ENCODE measurements around the gene CABLES1.

The CABLES1 gene

GRCh38 chr18:23127090-23127489 is 8.2 kb upstream of the CABLES1 start:
- Histone ChIP-seq H3K4me1 (ENCODE audit: control insufficient read depth, insufficient read depth, low read depth, low read length) (peaks cover 3% of the 10 kb centered on the region), H3K27ac (ENCODE audit: low read length, poor library complexity, severe bottlenecking) (no peak overlapping the region), H3K79me1 (replicated peaks; ENCODE audit: low read length, poor library complexity, severe bottlenecking) (no peaks in the 10 kb centered on the region), H3K27me3 (ENCODE audit: control insufficient read depth in 1 of 2, insufficient read depth in 1 of 2, low read length in 2 of 2) (no peaks in the 10 kb centered on the region), H3K9ac (ENCODE audit: low read length) (peak overlapping the region; percentile 12), H4K8ac (ENCODE audit: low read length) (no peak overlapping the region), H4K91ac (ENCODE audit: low read length) (no peak overlapping the region), H3K4me2 (ENCODE audit: low read length, poor library complexity, severe bottlenecking) (no peak overlapping the region), H2AFZ (ENCODE audit: low read depth, low read length) (no peak overlapping the region), H3K9me3 (ENCODE audit: control insufficient read depth, low read length) (no peaks in the 10 kb centered on the region), H3K18ac (ENCODE audit: low read depth in 1 of 2, low read length in 2 of 2) (no peak overlapping the region), H2BK12ac (ENCODE audit: low read length in 2 of 2) (no peak overlapping the region), H3K14ac (ENCODE audit: low read length in 2 of 2) (no peak overlapping the region), H2BK15ac (ENCODE audit: low read depth, poor library complexity, severe bottlenecking) (no peak overlapping the region), H3K23ac (ENCODE audit: low read length in 2 of 2) (no peak overlapping the region), H3K4ac (ENCODE audit: low read depth in 1 of 2, low read length in 2 of 2) (no peak overlapping the region), H3K36me3 (ENCODE audit: control insufficient read depth in 1 of 2, insufficient read depth in 2 of 2, low read depth in 1 of 2, low read length in 2 of 2) (no peaks in the 10 kb centered on the region), H2AK5ac (ENCODE audit: low read length, severe bottlenecking) (no peak overlapping the region), H2BK120ac (ENCODE audit: low read depth, low read length) (no peak overlapping the region), H3K4me3 (ENCODE audit: insufficient read depth in 1 of 2, low read depth in 1 of 2, low read length in 2 of 2) (no peak overlapping the region), H2BK5ac (ENCODE audit: low read depth, low read length, poor library complexity, severe bottlenecking) (no peak overlapping the region)
- WGBS: 97% methylated on average over 5 of the region's 6 CpGs
- DNase-seq: no peak

GRCh38 chr18:23129355-23130002 is 5.8 kb upstream of the CABLES1 start:
- no peaks in the 10 kb centered on the region for H3K36me3 ChIP-seq (ENCODE audit: control insufficient read depth in 1 of 2, insufficient read depth in 2 of 2, low read depth in 1 of 2, low read length in 2 of 2)

GRCh38 chr18:23131693-23132319 is 3.5 kb upstream of the CABLES1 start:
- H4K8ac ChIP-seq (ENCODE audit: low read length): no peak overlapping the region
- H2BK5ac ChIP-seq (ENCODE audit: low read depth, low read length, poor library complexity, severe bottlenecking): no peak overlapping the region
- H2AFZ ChIP-seq (ENCODE audit: low read depth, low read length): no peak overlapping the region
- no peak overlapping the region for H2AK5ac ChIP-seq (ENCODE audit: low read length, severe bottlenecking)
- H3K14ac ChIP-seq (ENCODE audit: low read length in 2 of 2): no peak overlapping the region
- 0% methylated on average over 2 of the region's 8 CpGs for WGBS
- H3K4me3 ChIP-seq (ENCODE audit: insufficient read depth in 1 of 2, low read depth in 1 of 2, low read length in 2 of 2): no peak overlapping the region
- H4K91ac ChIP-seq (ENCODE audit: low read length): no peak overlapping the region
- H3K79me1 ChIP-seq (replicated peaks; ENCODE audit: low read length, poor library complexity, severe bottlenecking): peaks cover 6% of the 10 kb centered on the region
- no peaks in the 10 kb centered on the region for H3K9me3 ChIP-seq (ENCODE audit: control insufficient read depth, low read length)
- no peak overlapping the region for H2BK15ac ChIP-seq (ENCODE audit: low read depth, poor library complexity, severe bottlenecking)
- DNase-seq: peak; percentile 87
- H3K9ac ChIP-seq (ENCODE audit: low read length): peak overlapping the region; percentile 24
- H3K4me1 ChIP-seq (ENCODE audit: control insufficient read depth, insufficient read depth, low read depth, low read length): peaks cover 12% of the 10 kb centered on the region
- H3K23ac ChIP-seq (ENCODE audit: low read length in 2 of 2): no peak overlapping the region
- no peaks in the 10 kb centered on the region for H3K36me3 ChIP-seq (ENCODE audit: control insufficient read depth in 1 of 2, insufficient read depth in 2 of 2, low read depth in 1 of 2, low read length in 2 of 2)
- H3K4ac ChIP-seq (ENCODE audit: low read depth in 1 of 2, low read length in 2 of 2): no peak overlapping the region
- H2BK120ac ChIP-seq (ENCODE audit: low read depth, low read length): no peak overlapping the region
- H2BK12ac ChIP-seq (ENCODE audit: low read length in 2 of 2): no peak overlapping the region
- no peak overlapping the region for H3K27ac ChIP-seq (ENCODE audit: low read length, poor library complexity, severe bottlenecking)
- no peaks in the 10 kb centered on the region for H3K27me3 ChIP-seq (ENCODE audit: control insufficient read depth in 1 of 2, insufficient read depth in 1 of 2, low read length in 2 of 2)
- no peak overlapping the region for H3K18ac ChIP-seq (ENCODE audit: low read depth in 1 of 2, low read length in 2 of 2)
- H3K4me2 ChIP-seq (ENCODE audit: low read length, poor library complexity, severe bottlenecking): no peak overlapping the region

More at GRCh38 chr18:23129355-23130002, 5.8 kb upstream of the CABLES1 start:
- no peak overlapping the region for H3K14ac ChIP-seq (ENCODE audit: low read length in 2 of 2)
- H2BK120ac ChIP-seq (ENCODE audit: low read depth, low read length): no peak overlapping the region
- H3K23ac ChIP-seq (ENCODE audit: low read length in 2 of 2): no peak overlapping the region
- H4K91ac ChIP-seq (ENCODE audit: low read length): no peak overlapping the region
- H3K4me2 ChIP-seq (ENCODE audit: low read length, poor library complexity, severe bottlenecking): no peak overlapping the region
- no peak overlapping the region for H3K9ac ChIP-seq (ENCODE audit: low read length)
- no peak overlapping the region for H3K4me3 ChIP-seq (ENCODE audit: insufficient read depth in 1 of 2, low read depth in 1 of 2, low read length in 2 of 2)
- peak overlapping the region; percentile 31 for H2AK5ac ChIP-seq (ENCODE audit: low read length, severe bottlenecking)
- no peaks in the 10 kb centered on the region for H3K79me1 ChIP-seq (replicated peaks; ENCODE audit: low read length, poor library complexity, severe bottlenecking)
- 92% methylated on average over 5 of the region's 8 CpGs for WGBS
- no peak overlapping the region for H2BK15ac ChIP-seq (ENCODE audit: low read depth, poor library complexity, severe bottlenecking)
- H3K4ac ChIP-seq (ENCODE audit: low read depth in 1 of 2, low read length in 2 of 2): no peak overlapping the region
- H3K9me3 ChIP-seq (ENCODE audit: control insufficient read depth, low read length): no peaks in the 10 kb centered on the region
- H2AFZ ChIP-seq (ENCODE audit: low read depth, low read length): no peak overlapping the region
- H3K4me1 ChIP-seq (ENCODE audit: control insufficient read depth, insufficient read depth, low read depth, low read length): peaks cover 6% of the 10 kb centered on the region
- H4K8ac ChIP-seq (ENCODE audit: low read length): no peak overlapping the region
- H3K27ac ChIP-seq (ENCODE audit: low read length, poor library complexity, severe bottlenecking): no peak overlapping the region
- H2BK5ac ChIP-seq (ENCODE audit: low read depth, low read length, poor library complexity, severe bottlenecking): no peak overlapping the region
- no peaks in the 10 kb centered on the region for H3K27me3 ChIP-seq (ENCODE audit: control insufficient read depth in 1 of 2, insufficient read depth in 1 of 2, low read length in 2 of 2)
- H3K18ac ChIP-seq (ENCODE audit: low read depth in 1 of 2, low read length in 2 of 2): no peak overlapping the region
- DNase-seq: no peak
- peak overlapping the region in 1 of 2 experiments; percentile 49 for H2BK12ac ChIP-seq (ENCODE audit: low read length in 2 of 2)

- H2AFZ ChIP-seq (ENCODE audit: low read depth, low read length): no peak overlapping the region
- no peak overlapping the region for H2BK120ac ChIP-seq (ENCODE audit: low read depth, low read length)
- peak overlapping the region in 1 of 2 experiments; percentile 88 for H2BK12ac ChIP-seq (ENCODE audit: low read length in 2 of 2)
- peak overlapping the region; percentile 97 for H3K4me2 ChIP-seq (ENCODE audit: low read length, poor library complexity, severe bottlenecking)
- H2BK15ac ChIP-seq (ENCODE audit: low read depth, poor library complexity, severe bottlenecking): no peak overlapping the region
- H3K23ac ChIP-seq (ENCODE audit: low read length in 2 of 2): peak overlapping the region in 1 of 2 experiments; percentile 80
- H3K4ac ChIP-seq (ENCODE audit: low read depth in 1 of 2, low read length in 2 of 2): no peak overlapping the region
- H3K9me3 ChIP-seq (ENCODE audit: control insufficient read depth, low read length): no peaks in the 10 kb centered on the region
- peaks cover 16% of the 10 kb centered on the region for H3K4me1 ChIP-seq (ENCODE audit: control insufficient read depth, insufficient read depth, low read depth, low read length)
- H3K9ac ChIP-seq (ENCODE audit: low read length): peak overlapping the region; percentile 86
- no peak overlapping the region for H2BK5ac ChIP-seq (ENCODE audit: low read depth, low read length, poor library complexity, severe bottlenecking)
- peaks cover 13% of the 10 kb centered on the region for H3K79me1 ChIP-seq (replicated peaks; ENCODE audit: low read length, poor library complexity, severe bottlenecking)
- WGBS: 18% methylated on average over 15 of the region's 18 CpGs
- no peak overlapping the region for H4K91ac ChIP-seq (ENCODE audit: low read length)
- H3K18ac ChIP-seq (ENCODE audit: low read depth in 1 of 2, low read length in 2 of 2): peak overlapping the region in 1 of 2 experiments; percentile 86
- DNase-seq: no peak
- H3K36me3 ChIP-seq (ENCODE audit: control insufficient read depth in 1 of 2, insufficient read depth in 2 of 2, low read depth in 1 of 2, low read length in 2 of 2): no peaks in the 10 kb centered on the region
- peak overlapping the region; percentile 24 for H3K27ac ChIP-seq (ENCODE audit: low read length, poor library complexity, severe bottlenecking)
- no peaks in the 10 kb centered on the region for H3K27me3 ChIP-seq (ENCODE audit: control insufficient read depth in 1 of 2, insufficient read depth in 1 of 2, low read length in 2 of 2)
- H3K14ac ChIP-seq (ENCODE audit: low read length in 2 of 2): peak overlapping the region in 1 of 2 experiments; percentile 31
- H3K4me3 ChIP-seq (ENCODE audit: insufficient read depth in 1 of 2, low read depth in 1 of 2, low read length in 2 of 2): peak overlapping the region in 1 of 2 experiments; percentile 82
- H4K8ac ChIP-seq (ENCODE audit: low read length): no peak overlapping the region
- peak overlapping the region; percentile 72 for H2AK5ac ChIP-seq (ENCODE audit: low read length, severe bottlenecking)
Measured at GRCh38 chr18:23133860-23134779, 1.2 kb upstream of the CABLES1 start.

Data from mesenchymal stem cell (in vitro differentiated cells and primary cell).